GM12872 (cell line): ENCODE data around the gene SLX4IP.

ENCODE experiments used
- TF ChIP-seq, protein P1 (sequence below): IDR thresholded peaks from 3 replicates; pipeline ENCODE4 v1.5.1; 2011; ENCODE audit warnings: low read depth, mild to moderate bottlenecking, low read length, moderate library complexity; ENCODE audit not compliant: insufficient read depth

SLX4IP gene

DNA sequence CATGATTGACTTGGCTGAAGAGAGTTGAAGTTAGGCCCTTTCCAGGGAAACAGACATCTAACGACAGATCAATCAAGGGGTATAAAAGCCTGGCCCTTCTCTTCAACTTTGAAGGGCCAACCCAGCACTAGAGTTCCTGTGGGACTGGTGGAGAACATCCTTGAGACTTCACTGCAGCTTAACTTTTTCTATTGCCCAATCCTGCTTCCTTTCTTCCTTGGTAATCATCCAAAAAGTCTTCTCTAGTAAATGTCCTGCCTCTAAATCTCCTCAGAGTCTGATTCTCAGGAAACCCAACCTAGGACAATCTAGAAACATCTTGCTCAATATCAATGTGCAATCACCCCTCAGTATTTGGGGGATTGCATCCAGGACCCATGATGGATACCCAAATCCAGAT lies 3.0 kb upstream of the SLX4IP start:
- TF ChIP-seq, protein P1, sequence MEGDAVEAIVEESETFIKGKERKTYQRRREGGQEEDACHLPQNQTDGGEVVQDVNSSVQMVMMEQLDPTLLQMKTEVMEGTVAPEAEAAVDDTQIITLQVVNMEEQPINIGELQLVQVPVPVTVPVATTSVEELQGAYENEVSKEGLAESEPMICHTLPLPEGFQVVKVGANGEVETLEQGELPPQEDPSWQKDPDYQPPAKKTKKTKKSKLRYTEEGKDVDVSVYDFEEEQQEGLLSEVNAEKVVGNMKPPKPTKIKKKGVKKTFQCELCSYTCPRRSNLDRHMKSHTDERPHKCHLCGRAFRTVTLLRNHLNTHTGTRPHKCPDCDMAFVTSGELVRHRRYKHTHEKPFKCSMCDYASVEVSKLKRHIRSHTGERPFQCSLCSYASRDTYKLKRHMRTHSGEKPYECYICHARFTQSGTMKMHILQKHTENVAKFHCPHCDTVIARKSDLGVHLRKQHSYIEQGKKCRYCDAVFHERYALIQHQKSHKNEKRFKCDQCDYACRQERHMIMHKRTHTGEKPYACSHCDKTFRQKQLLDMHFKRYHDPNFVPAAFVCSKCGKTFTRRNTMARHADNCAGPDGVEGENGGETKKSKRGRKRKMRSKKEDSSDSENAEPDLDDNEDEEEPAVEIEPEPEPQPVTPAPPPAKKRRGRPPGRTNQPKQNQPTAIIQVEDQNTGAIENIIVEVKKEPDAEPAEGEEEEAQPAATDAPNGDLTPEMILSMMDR, result no peak

DNA sequence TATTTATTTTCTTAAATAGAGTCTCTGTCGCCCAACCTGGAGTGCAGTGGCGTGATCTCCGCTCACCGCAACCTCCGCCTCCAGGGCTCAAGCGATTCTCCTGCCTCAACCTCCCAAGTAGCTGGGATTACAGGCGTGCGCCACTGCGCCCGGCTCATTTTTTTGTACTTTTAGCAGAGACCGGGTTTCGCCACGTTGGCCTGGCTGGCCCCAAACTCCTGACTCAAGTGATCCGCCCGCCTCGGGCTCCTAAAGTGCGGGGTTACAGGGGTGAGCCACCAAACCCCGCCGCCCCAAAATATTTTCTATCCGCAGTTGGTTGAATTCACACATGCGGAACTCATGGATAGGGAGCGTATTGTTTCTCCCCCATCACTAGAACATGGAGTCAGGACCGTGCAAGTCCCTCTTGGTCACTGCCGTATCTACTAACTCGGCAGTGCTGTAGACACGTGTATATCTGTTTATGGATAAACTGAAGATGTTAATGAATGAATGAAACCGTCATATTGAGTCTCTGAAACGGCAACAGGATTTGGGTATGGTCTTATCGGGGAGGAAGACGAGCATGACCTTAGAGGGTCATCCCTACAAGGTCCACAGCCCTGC lies 2.0 kb upstream of the SLX4IP start:
- TF ChIP-seq, protein P1, result no peak

GRCh38 chr20:10433623-10434466 lies 1.3 kb upstream of the SLX4IP start, which contains the start of gene MKKS:
TSS of gene MKKS (minus strand) at chr20:10434222. CDS start at chr20:10413514, 20,708 bp downstream.
- TF ChIP-seq, protein P1, result no peak

GRCh38 chr20:10434467-10434831 lies 656 bp upstream of the SLX4IP start:
- TF ChIP-seq, protein P1, result no peak

DNA sequence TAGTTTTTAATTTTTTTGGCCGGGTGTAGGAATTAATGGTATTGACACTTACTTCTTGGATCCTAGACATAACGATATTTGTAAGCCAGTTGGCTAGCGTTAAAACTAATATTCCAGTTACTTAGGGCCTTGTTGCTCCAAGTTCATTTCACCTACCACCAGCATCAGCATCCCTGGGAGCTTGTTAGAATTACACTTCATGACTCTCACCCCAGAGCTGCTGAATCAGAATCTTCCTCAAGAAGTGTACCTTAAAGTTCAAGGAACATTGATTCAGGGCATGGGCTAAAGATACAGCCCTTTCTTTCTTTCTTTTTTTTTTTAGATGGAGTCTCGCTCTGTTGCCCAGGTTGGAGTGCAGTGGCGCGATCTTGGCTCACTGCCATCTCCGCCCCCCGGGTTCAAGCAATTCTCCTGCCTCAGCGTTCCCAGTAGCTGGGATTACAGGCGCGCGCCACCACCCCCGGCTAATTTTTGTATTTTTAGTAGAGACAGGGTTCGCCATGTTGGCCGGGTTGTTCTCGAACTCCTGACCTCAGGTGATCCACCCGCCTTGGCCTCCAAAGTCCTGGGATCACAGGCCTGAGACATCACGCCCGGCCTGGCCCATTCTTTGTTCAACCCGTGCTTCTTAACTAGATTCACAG lies 1.1 kb downstream of the SLX4IP start:
- TF ChIP-seq, protein P1, result no peak

DNA sequence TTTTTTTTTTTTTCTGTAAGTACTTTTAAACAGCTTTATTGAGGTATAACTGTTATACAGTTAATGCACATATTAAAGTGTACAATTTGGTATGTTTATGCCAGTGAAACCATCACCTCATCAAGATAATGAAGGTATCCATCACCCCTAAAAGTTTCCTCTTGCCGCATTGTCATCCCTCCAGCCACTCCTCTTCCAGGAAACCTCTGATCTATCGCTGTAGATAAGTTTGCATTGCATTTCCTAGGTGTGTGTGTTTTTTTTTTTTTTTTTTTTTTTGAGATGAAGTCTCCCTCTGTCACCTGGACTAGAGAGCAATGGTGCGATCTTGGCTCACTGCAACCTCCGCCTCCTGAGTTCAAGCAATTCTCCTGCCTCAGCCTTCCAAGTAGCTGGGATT lies 3.1 kb downstream of the SLX4IP start:
- TF ChIP-seq, protein P1, result no peak

DNA sequence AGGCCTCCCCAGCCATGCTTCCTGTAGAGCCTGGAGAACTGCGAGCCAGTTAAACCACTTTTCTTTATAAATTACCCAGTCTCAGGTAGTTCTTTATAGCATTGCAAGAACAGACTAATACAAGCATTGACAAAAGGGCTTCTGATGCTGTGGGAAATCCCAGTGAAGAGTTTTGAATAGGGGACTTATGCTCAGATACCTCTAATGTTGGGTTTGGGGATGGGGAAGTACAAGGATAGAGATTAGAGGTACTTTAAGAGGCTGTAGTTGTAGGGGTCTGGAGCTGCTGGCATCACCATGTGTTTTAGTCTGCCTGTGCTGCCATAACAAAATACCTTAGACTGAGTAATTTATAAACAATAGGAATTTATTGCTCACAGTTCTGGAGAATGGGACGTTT lies 8.8 kb downstream of the SLX4IP start:
- TF ChIP-seq, protein P1, result no peak
